GM23338 (cell line): Measurements from ENCODE around the gene ARHGDIA. TPM values are rescaled to one million over a fixed set of nuclear protein-coding genes. Genes with fewer than 3 reads are reported as not detected.

Experiments used
- ATAC-seq: fragments of 200-7000 bp; cut with Tn5 transposase; 3 replicates; pipeline ENCODE4 v1.9.1; 2020
- DNase-seq: peaks from one replicate; pipeline ENCODE4 v3.0.0-alpha.2; 2015; ENCODE audit warnings: low spot score
- H2AFZ ChIP-seq: fragments of 200-600 bp; sonication (generic); 2 replicates; pipeline ENCODE4 v1.8.0; 2016; ENCODE audit warnings: antibody characterized with exemption, mild to moderate bottlenecking, moderate library complexity
- H3F3A ChIP-seq: fragments of 200-600 bp; sonication (generic); replicated peaks from 2 replicates; pipeline ENCODE4 v1.8.0; 2017; ENCODE audit warnings: antibody characterized with exemption, mixed run types, low read depth
- H3K27ac ChIP-seq: fragments of 200-600 bp; sonication (generic); 2 replicates; pipeline ENCODE4 v1.6.1; 2016; ENCODE audit warnings: low read depth
- H3K27me3 ChIP-seq: fragments of 200-600 bp; sonication (generic); 2 replicates; pipeline ENCODE4 v1.8.0; 2016; ENCODE audit warnings: mild to moderate bottlenecking, mixed run types, moderate library complexity; ENCODE audit not compliant: insufficient read depth
- H3K36me3 ChIP-seq: fragments of 200-600 bp; sonication (generic); 2 replicates; pipeline ENCODE4 v1.8.0; 2016; ENCODE audit warnings: mild to moderate bottlenecking; ENCODE audit not compliant: insufficient read depth
- H3K4me1 ChIP-seq: fragments of 200-600 bp; sonication (generic); 2 replicates; pipeline ENCODE4 v1.8.0; 2016; ENCODE audit warnings: mild to moderate bottlenecking, moderate library complexity; ENCODE audit not compliant: insufficient read depth
- H3K4me2 ChIP-seq: fragments of 200-600 bp; sonication (generic); 2 replicates; pipeline ENCODE4 v1.7.1; 2017; ENCODE audit warnings: mixed run types
- H3K4me3 ChIP-seq: fragments of 200-600 bp; sonication (generic); 2 replicates; pipeline ENCODE4 v1.6.1; 2016; ENCODE audit warnings: mixed run types
- H3K79me2 ChIP-seq: fragments of 200-600 bp; sonication (generic); replicated peaks from 2 replicates; pipeline ENCODE4 v1.8.0; 2017; ENCODE audit warnings: mild to moderate bottlenecking; ENCODE audit not compliant: insufficient read depth
- H3K9me2 ChIP-seq: fragments of 200-600 bp; sonication (generic); 2 replicates; pipeline ENCODE4 v1.8.0; 2017; ENCODE audit not compliant: insufficient read depth
- H4K20me1 ChIP-seq: fragments of 200-600 bp; sonication (generic); replicated peaks from 2 replicates; pipeline ENCODE4 v1.8.0; 2017; ENCODE audit warnings: mild to moderate bottlenecking; ENCODE audit not compliant: insufficient read depth
- H3K27ac Mint-ChIP-seq: 2 replicates; pipeline ENCODE4 v1.8.0; 2020; ENCODE audit warnings: inconsistent platforms, mild to moderate bottlenecking, moderate library complexity, mixed read lengths
- H3K27me3 Mint-ChIP-seq: 3 replicates; pipeline ENCODE4 v1.8.0; 2022; ENCODE audit warnings: low read depth, mild to moderate bottlenecking, moderate library complexity, mixed read lengths, inconsistent platforms; ENCODE audit not compliant: insufficient read depth, poor library complexity
- H3K36me3 Mint-ChIP-seq: 3 replicates; pipeline ENCODE4 v1.8.0; 2021; ENCODE audit warnings: low read depth, mild to moderate bottlenecking, inconsistent platforms, moderate library complexity, mixed read lengths
- H3K4me1 Mint-ChIP-seq: 3 replicates; pipeline ENCODE4 v1.8.0; 2020; ENCODE audit warnings: mild to moderate bottlenecking, inconsistent platforms, mixed read lengths
- H3K4me3 Mint-ChIP-seq: 3 replicates; pipeline ENCODE4 v1.8.0; 2021; ENCODE audit warnings: moderate library complexity, mild to moderate bottlenecking, inconsistent platforms, mixed read lengths
- H3K9me3 Mint-ChIP-seq: 3 replicates; pipeline ENCODE4 v1.8.0; 2020; ENCODE audit warnings: moderate library complexity, mild to moderate bottlenecking, inconsistent platforms, mixed read lengths
- CREB1 ChIP-seq: fragments of 250-450 bp; sonication (Bioruptor Pico); IDR thresholded peaks from 2 replicates; pipeline ENCODE4 v1.5.0; 2020; ENCODE audit warnings: low read depth, mild to moderate bottlenecking, moderate library complexity
- ETS1 ChIP-seq: IDR thresholded peaks from 2 replicates; pipeline ENCODE4 v1.6.1; 2016; ENCODE audit warnings: antibody characterized with exemption
- EZH2 ChIP-seq: fragments of 200-600 bp; sonication (generic); IDR thresholded peaks from one replicate; pipeline ENCODE4 v1.8.0; 2017; ENCODE audit warnings: antibody characterized with exemption, mild to moderate bottlenecking, low read depth; ENCODE audit not compliant: unreplicated experiment
- JUNB ChIP-seq: IDR thresholded peaks from one replicate; pipeline ENCODE4 v1.6.1; 2016; ENCODE audit warnings: antibody characterized with exemption; ENCODE audit not compliant: unreplicated experiment
- NANOG ChIP-seq: IDR thresholded peaks from 2 replicates; pipeline ENCODE4 v1.6.1; 2016; ENCODE audit warnings: antibody characterized with exemption, borderline replicate concordance
- POLR2AphosphoS5 ChIP-seq: IDR thresholded peaks from 2 replicates; pipeline ENCODE4 v1.6.1; 2016; ENCODE audit warnings: antibody characterized with exemption, low read depth
- REST ChIP-seq: IDR thresholded peaks from one replicate; pipeline ENCODE4 v1.6.1; 2018; ENCODE audit warnings: antibody characterized with exemption; ENCODE audit not compliant: unreplicated experiment
- ZNF114 ChIP-seq: fragments of 250-450 bp; sonication (Bioruptor Pico); IDR thresholded peaks from 2 replicates; pipeline ENCODE4 v1.5.0; 2020; ENCODE audit warnings: mild to moderate bottlenecking, moderate library complexity
- ZNF331 ChIP-seq: fragments of 250-450 bp; sonication (Bioruptor Pico); IDR thresholded peaks from 2 replicates; pipeline ENCODE4 v1.5.0; 2020; ENCODE audit warnings: low read depth, mild to moderate bottlenecking, moderate library complexity
- ZNF462 ChIP-seq: fragments of 250-450 bp; sonication (Bioruptor Pico); IDR thresholded peaks from 2 replicates; pipeline ENCODE4 v1.5.0; 2020; ENCODE audit warnings: mild to moderate bottlenecking, moderate library complexity
- polyA plus RNA-seq: library from polyadenylated mRNA; unstranded; fragments of >200 nt; fragmentation: Nextera tagmentation; extraction: Ambion mirVana; gene quantifications from 2 replicates; pipeline ENCODE4 v1.2.1, GENCODE V29; 2016
- total RNA-seq: library from RNA; depleted of rRNA; stranded (reverse); fragments of >200 nt; shearing (Covaris generic); gene quantifications from 2 replicates; pipeline ENCODE4 v1.2.3, GENCODE V29; 2014

ARHGDIA gene
- total and polyA plus RNA-seq, 2 experiments from 2014 or later: 125 to 140 TPM

GRCh38 chr17:81885869-81886548 is 14.9 kb upstream of the ARHGDIA start (continued):
- TF ChIP-seq ZNF462: no peak
- TF ChIP-seq NANOG: no peak
- no peak for TF ChIP-seq ZNF331 (CRISPR knock-in tag)
- TF ChIP-seq ZNF114 (CRISPR knock-in tag): no peak
- no peak for TF ChIP-seq REST

- H3K4me2 ChIP-seq: no peak overlapping the region
- peaks cover 32% of the 10 kb centered on the region for H3K36me3 ChIP-seq
- TF ChIP-seq ETS1 (no peak), REST (no peak), ZNF331 (CRISPR knock-in tag) (no peak), ZNF114 (CRISPR knock-in tag) (no peak), EZH2 (no peak), POLR2AphosphoS5 (no peak), CREB1 (CRISPR knock-in tag) (no peak), JUNB (no peak)
Measured at GRCh38 chr17:81885454-81885853, 14.3 kb upstream of the ARHGDIA start.

More at GRCh38 chr17:81885454-81885853, 14.3 kb upstream of the ARHGDIA start:
- Mint-ChIP-seq H3K4me1 (peaks cover 4% of the 10 kb centered on the region; the same call in 1 of the 3 replicates), H3K27me3 (peaks cover 23% of the 10 kb centered on the region), H3K9me3 (no peaks in the 10 kb centered on the region), H3K27ac (no peak overlapping the region), H3K36me3 (peaks cover 88% of the 10 kb centered on the region), H3K4me3 (no peak overlapping the region)
- no peak overlapping the region for H2AFZ ChIP-seq
- H4K20me1 ChIP-seq: peaks cover 18% of the 10 kb centered on the region
- ATAC-seq (no peak), DNase-seq (no peak)
- peaks cover 34% of the 10 kb centered on the region for H3K79me2 ChIP-seq
- H3K4me1 ChIP-seq: peaks cover 8% of the 10 kb centered on the region; the same call in 1 of the 2 replicates
- no peak overlapping the region for H3K27ac ChIP-seq
- H3K27me3 ChIP-seq: no peaks in the 10 kb centered on the region
- H3F3A ChIP-seq: peaks cover 19% of the 10 kb centered on the region
- H3K4me3 ChIP-seq: no peak overlapping the region
- H3K9me2 ChIP-seq: no peaks in the 10 kb centered on the region
